HG03097 (cell line): Measurements from ENCODE around the gene MGST2.

Experiments
- ATAC-seq: cut with Tn5 transposase; IDR thresholded peaks from one replicate; pipeline ENCODE4 v1.9.1; 2021; ENCODE audit not compliant: unreplicated experiment, low FRiP score

The MGST2 gene

GRCh38 chr4:139669335-139669734 is 3.7 kb downstream of the MGST2 start:
- no peak for ATAC-seq

- no peak for ATAC-seq
Observed at GRCh38 chr4:139669890-139670289, 4.3 kb downstream of the MGST2 start.

GRCh38 chr4:139670775-139671174 is 5.2 kb downstream of the MGST2 start:
- no peak for ATAC-seq

GRCh38 chr4:139672215-139672614 is 6.6 kb downstream of the MGST2 start:
- ATAC-seq, result no peak

- no peak for ATAC-seq
Observed at GRCh38 chr4:139672732-139673131, 7.1 kb downstream of the MGST2 start.

- ATAC-seq, result no peak
Observed at GRCh38 chr4:139674875-139675550, 9.4 kb downstream of the MGST2 start.

GRCh38 chr4:139675651-139676050 is 10.0 kb downstream of the MGST2 start:
- ATAC-seq, result no peak

- no peak for ATAC-seq
Observed at GRCh38 chr4:139676365-139676764, 10.7 kb downstream of the MGST2 start.

GRCh38 chr4:139676913-139677585 is 11.4 kb downstream of the MGST2 start:
- no peak for ATAC-seq

- ATAC-seq, result no peak
Observed at GRCh38 chr4:139682309-139682708, 16.7 kb downstream of the MGST2 start.

- no peak for ATAC-seq
Observed at GRCh38 chr4:139682741-139683151, 17.1 kb downstream of the MGST2 start.

- ATAC-seq, result no peak
Observed at GRCh38 chr4:139684351-139684750, 18.7 kb downstream of the MGST2 start.

- no peak for ATAC-seq
Observed at GRCh38 chr4:139685180-139685579, 19.6 kb downstream of the MGST2 start.

- ATAC-seq, result no peak
Observed at GRCh38 chr4:139686130-139686529, 20.5 kb downstream of the MGST2 start.

- ATAC-seq, result no peak
Observed at GRCh38 chr4:139686988-139687387, 21.4 kb downstream of the MGST2 start.

GRCh38 chr4:139689093-139689722 is 23.6 kb downstream of the MGST2 start:
- ATAC-seq, result no peak

- no peak for ATAC-seq
Observed at GRCh38 chr4:139690419-139690818, 24.8 kb downstream of the MGST2 start.

GRCh38 chr4:139692309-139693012 is 26.8 kb downstream of the MGST2 start:
- no peak for ATAC-seq

GRCh38 chr4:139694522-139695107 is 29.0 kb downstream of the MGST2 start:
- no peak for ATAC-seq

GRCh38 chr4:139696491-139696890 is 30.9 kb downstream of the MGST2 start:
- ATAC-seq, result no peak
